ENCODE results near the gene PDZD2. TPM values are rescaled to one million over a fixed set of nuclear protein-coding genes. Genes with fewer than 3 reads are reported as not detected.

Gene PDZD2
- total RNA-seq, 1 donor from 2014 or later = 23.3 TPM

DNA sequence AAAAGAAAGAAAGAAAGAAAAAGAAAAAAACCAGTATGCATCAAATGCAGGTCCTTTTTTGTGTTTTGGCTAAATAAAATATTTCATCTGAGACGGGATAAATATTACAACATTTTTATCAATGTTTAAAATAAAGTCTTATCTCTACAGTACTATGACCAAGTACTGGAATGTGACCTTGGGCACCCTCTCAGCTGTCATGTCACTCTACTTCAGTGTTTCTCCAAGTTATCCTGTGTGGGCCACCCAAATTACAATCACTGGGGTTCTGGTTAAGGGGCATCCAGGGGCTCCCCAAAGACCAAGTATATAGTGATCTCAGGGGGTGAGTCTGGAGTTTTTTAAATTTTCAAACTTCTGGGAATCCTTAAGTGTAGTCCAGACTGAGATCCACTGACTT is 3.5 kb upstream of the PDZD2 start:
- no peaks in the 10 kb centered on the region for H3K36me3 Mint-ChIP-seq (ENCODE audit: unreplicated experiment)
- no peak overlapping the region for H3K27ac Mint-ChIP-seq (ENCODE audit: unreplicated experiment)
- TF ChIP-seq, protein P1, sequence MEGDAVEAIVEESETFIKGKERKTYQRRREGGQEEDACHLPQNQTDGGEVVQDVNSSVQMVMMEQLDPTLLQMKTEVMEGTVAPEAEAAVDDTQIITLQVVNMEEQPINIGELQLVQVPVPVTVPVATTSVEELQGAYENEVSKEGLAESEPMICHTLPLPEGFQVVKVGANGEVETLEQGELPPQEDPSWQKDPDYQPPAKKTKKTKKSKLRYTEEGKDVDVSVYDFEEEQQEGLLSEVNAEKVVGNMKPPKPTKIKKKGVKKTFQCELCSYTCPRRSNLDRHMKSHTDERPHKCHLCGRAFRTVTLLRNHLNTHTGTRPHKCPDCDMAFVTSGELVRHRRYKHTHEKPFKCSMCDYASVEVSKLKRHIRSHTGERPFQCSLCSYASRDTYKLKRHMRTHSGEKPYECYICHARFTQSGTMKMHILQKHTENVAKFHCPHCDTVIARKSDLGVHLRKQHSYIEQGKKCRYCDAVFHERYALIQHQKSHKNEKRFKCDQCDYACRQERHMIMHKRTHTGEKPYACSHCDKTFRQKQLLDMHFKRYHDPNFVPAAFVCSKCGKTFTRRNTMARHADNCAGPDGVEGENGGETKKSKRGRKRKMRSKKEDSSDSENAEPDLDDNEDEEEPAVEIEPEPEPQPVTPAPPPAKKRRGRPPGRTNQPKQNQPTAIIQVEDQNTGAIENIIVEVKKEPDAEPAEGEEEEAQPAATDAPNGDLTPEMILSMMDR (IDR thresholded peaks at IDR 0.05; ENCODE audit: partially characterized antibody, unreplicated experiment) = no peak
- no peak for DNase-seq
- peaks cover 10% of the 10 kb centered on the region for H3K27me3 Mint-ChIP-seq (ENCODE audit: unreplicated experiment)
- peaks cover 13% of the 10 kb centered on the region for H3K4me1 Mint-ChIP-seq (ENCODE audit: low read depth, unreplicated experiment)
- no peak overlapping the region for H3K4me3 Mint-ChIP-seq (ENCODE audit: unreplicated experiment)
- peaks cover 5% of the 10 kb centered on the region for H3K9me3 Mint-ChIP-seq (ENCODE audit: unreplicated experiment)

DNA sequence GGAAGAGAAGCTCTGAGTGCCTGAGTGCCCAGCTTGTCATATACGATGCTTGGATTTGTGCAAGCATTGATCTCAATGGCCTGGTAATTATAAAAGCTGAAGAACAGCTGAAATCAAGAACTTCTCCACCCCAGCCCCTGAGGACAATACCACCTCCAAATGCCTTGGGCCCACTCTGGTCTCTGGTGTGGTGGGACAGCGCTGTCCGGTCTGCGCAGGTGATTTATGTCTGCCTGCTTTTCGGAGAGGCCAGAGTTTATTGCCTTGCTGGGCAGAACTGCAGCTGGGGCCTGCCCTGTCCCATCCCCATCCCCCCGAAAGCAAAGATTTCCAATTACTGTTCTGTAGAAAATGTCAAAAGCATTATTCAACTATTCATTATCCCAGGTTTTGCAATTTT is 1.1 kb upstream of the PDZD2 start:
- Mint-ChIP-seq H3K27ac (ENCODE audit: unreplicated experiment) (no peak overlapping the region), H3K36me3 (ENCODE audit: unreplicated experiment) (no peaks in the 10 kb centered on the region), H3K4me3 (ENCODE audit: unreplicated experiment) (peak overlapping the region; percentile 92), H3K9me3 (ENCODE audit: unreplicated experiment) (peaks cover 5% of the 10 kb centered on the region), H3K4me1 (ENCODE audit: low read depth, unreplicated experiment) (peaks cover 10% of the 10 kb centered on the region), H3K27me3 (ENCODE audit: unreplicated experiment) (peaks cover 9% of the 10 kb centered on the region)
- TF ChIP-seq, protein P1 (IDR thresholded peaks at IDR 0.05; ENCODE audit: partially characterized antibody, unreplicated experiment) = no peak
- no peak for DNase-seq

DNA sequence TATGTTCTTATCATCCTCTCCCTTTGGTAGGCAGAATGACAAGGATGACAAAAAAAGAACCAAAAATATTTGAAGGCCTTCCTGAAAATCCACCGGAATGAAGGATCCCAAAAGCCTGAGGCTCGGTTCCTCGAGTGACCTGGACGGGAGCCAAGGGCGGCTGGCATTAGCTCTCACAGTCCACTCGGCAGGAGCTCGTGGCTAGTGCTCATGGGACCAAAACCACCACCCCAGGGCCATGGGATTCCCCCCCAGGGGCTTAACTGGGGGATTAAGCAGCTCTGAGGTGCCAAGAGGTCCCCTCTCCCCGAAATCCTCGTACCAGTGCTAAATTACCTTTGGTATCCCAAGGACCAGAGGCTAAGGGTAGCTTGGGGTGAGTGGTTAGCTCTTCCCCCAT is 586 bp upstream of the PDZD2 start:
- TF ChIP-seq, protein P1 (IDR thresholded peaks at IDR 0.05; ENCODE audit: partially characterized antibody, unreplicated experiment) = no peak
- no peaks in the 10 kb centered on the region for H3K36me3 Mint-ChIP-seq (ENCODE audit: unreplicated experiment)
- DNase-seq = no peak
- H3K9me3 Mint-ChIP-seq (ENCODE audit: unreplicated experiment) = peaks cover 5% of the 10 kb centered on the region
- peaks cover 9% of the 10 kb centered on the region for H3K27me3 Mint-ChIP-seq (ENCODE audit: unreplicated experiment)
- H3K4me3 Mint-ChIP-seq (ENCODE audit: unreplicated experiment) = peak overlapping the region; percentile 92
- H3K27ac Mint-ChIP-seq (ENCODE audit: unreplicated experiment) = no peak overlapping the region
- peaks cover 12% of the 10 kb centered on the region for H3K4me1 Mint-ChIP-seq (ENCODE audit: low read depth, unreplicated experiment)

DNA sequence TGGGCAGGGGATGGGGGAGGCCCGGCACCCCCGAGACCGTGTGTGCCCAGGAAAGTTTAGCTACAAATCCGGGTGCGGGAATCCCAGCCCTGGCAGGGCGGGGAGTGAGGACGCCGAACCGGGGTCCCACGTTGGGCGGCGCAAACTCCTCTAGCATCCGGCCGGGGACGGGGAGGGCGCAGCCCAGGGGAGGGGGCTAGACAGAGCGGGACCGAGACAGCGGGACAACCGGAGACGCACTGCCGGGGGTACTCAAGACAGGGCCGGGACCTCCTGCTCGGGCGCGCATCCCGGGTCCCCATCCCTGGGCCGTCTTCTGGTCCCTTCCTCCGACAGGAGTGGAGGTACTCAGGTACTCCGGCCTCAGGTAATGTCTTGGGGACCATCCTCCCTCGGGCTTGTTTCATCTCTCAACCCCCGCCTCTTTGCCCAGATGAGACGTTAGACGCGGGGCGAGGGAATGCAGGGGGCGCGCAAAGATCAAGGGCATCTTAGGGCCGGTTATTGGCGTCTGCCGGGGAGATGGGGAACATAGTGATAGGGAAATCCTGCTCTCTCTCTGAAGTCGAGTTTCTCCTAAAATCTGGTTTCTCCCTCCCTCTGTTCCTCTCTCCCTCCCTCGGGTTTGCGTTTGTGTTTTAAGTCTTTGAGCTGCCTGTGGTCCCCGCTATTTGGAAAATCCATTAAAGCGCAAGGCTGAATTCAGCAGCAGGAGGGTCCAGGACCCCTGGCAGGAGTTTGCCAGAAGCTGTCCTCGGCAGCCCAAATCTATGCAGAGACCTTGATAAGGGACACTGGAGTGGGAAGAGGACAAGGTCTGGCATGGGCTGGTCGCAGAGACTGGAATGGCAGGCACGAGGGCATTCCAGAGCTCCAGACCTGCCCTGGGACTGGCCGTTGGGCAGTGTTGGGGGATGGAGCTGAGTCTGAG is 815 bp downstream of the PDZD2 start:
- peaks cover 9% of the 10 kb centered on the region for H3K27me3 Mint-ChIP-seq (ENCODE audit: unreplicated experiment)
- TF ChIP-seq, protein P1 (IDR thresholded peaks at IDR 0.05; ENCODE audit: partially characterized antibody, unreplicated experiment) = no peak
- H3K4me3 Mint-ChIP-seq (ENCODE audit: unreplicated experiment) = no peak overlapping the region
- H3K36me3 Mint-ChIP-seq (ENCODE audit: unreplicated experiment) = no peaks in the 10 kb centered on the region
- H3K9me3 Mint-ChIP-seq (ENCODE audit: unreplicated experiment) = peaks cover 7% of the 10 kb centered on the region
- DNase-seq = peak; percentile 45
- peak overlapping the region; percentile 19 for H3K27ac Mint-ChIP-seq (ENCODE audit: unreplicated experiment)
- H3K4me1 Mint-ChIP-seq (ENCODE audit: low read depth, unreplicated experiment) = peaks cover 19% of the 10 kb centered on the region

DNA sequence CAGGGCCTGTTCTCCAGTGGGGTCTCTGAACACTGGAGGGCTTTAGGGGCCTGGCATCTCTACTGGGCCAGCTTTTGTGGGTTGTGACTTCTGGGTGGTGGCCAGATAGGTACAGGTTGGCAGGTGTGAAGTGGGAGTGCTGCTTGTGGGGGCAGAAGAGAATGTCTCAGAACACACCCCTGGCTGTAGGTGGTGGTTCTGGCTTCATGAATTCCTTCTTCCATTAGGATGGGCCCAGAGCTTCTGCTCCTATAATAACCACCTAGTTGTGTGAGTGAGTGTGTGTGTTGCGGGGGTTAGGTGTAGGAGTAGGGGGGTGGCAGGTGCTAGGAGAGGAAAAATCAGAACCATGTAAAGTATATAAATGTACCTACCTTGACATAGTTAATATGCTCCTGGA is 1.6 kb downstream of the PDZD2 start:
- no peak for DNase-seq
- Mint-ChIP-seq H3K4me3 (ENCODE audit: unreplicated experiment) (no peak overlapping the region), H3K27ac (ENCODE audit: unreplicated experiment) (no peak overlapping the region), H3K36me3 (ENCODE audit: unreplicated experiment) (no peaks in the 10 kb centered on the region), H3K27me3 (ENCODE audit: unreplicated experiment) (peaks cover 9% of the 10 kb centered on the region), H3K4me1 (ENCODE audit: low read depth, unreplicated experiment) (peaks cover 23% of the 10 kb centered on the region), H3K9me3 (ENCODE audit: unreplicated experiment) (peaks cover 7% of the 10 kb centered on the region)
- TF ChIP-seq, protein P1 (IDR thresholded peaks at IDR 0.05; ENCODE audit: partially characterized antibody, unreplicated experiment) = no peak

All from glutamatergic neuron (in vitro differentiated cells).